Loucy (cell line): ENCODE data around the gene HOXA3.

Source experiments
- H2AFZ ChIP-seq: fragments of 200-600 bp; sonication (generic); 2 replicates; pipeline ENCODE4 v1.6.0; 2016; ENCODE audit warnings: antibody characterized with exemption, mild to moderate bottlenecking, low read length, moderate library complexity
- H3F3A ChIP-seq: fragments of 200-600 bp; 2 replicates; pipeline ENCODE4 v1.6.0; 2016; ENCODE audit warnings: antibody characterized with exemption, low read depth, mild to moderate bottlenecking
- H3K27me3 ChIP-seq: fragments of 200-600 bp; sonication (generic); 2 replicates; pipeline ENCODE4 v1.6.1; 2014; ENCODE audit warnings: low read length, mild to moderate bottlenecking; ENCODE audit not compliant: insufficient read depth, poor library complexity, severe bottlenecking
- H3K36me3 ChIP-seq: fragments of 200-600 bp; sonication (generic); 2 replicates; pipeline ENCODE4 v1.6.1; 2016; ENCODE audit warnings: low read length; ENCODE audit not compliant: insufficient read depth
- H3K4me1 ChIP-seq: fragments of 200-600 bp; sonication (generic); 2 replicates; pipeline ENCODE4 v1.5.1; 2014; ENCODE audit warnings: low read length, mild to moderate bottlenecking; ENCODE audit not compliant: insufficient read depth, poor library complexity, severe bottlenecking
- H3K4me2 ChIP-seq: fragments of 200-600 bp; sonication (generic); 2 replicates; pipeline ENCODE4 v1.6.0; 2014; ENCODE audit warnings: antibody characterized with exemption, low read length, low read depth, mild to moderate bottlenecking; ENCODE audit not compliant: poor library complexity, severe bottlenecking
- H3K4me3 ChIP-seq: fragments of 200-600 bp; sonication (generic); 2 replicates; pipeline ENCODE4 v1.5.1; 2014; ENCODE audit warnings: low read length, mild to moderate bottlenecking, mixed read lengths; ENCODE audit not compliant: poor library complexity, severe bottlenecking
- H3K79me2 ChIP-seq: fragments of 200-600 bp; sonication (generic); 2 replicates; pipeline ENCODE4 v1.6.1; 2014; ENCODE audit warnings: low read length; ENCODE audit not compliant: insufficient read depth
- H3K9ac ChIP-seq: fragments of 200-600 bp; sonication (generic); 2 replicates; pipeline ENCODE4 v1.6.0; 2014; ENCODE audit warnings: mild to moderate bottlenecking, low read depth, low read length, moderate library complexity; ENCODE audit not compliant: poor library complexity, severe bottlenecking
- H3K9me2 ChIP-seq: fragments of 200-600 bp; sonication (generic); replicated peaks from 2 replicates; pipeline ENCODE4 v1.6.1; 2016; ENCODE audit warnings: low read depth, low read length, mixed read lengths
- H3K9me3 ChIP-seq: fragments of 200-600 bp; sonication (generic); 2 replicates; pipeline ENCODE4 v1.6.1; 2014; ENCODE audit warnings: mild to moderate bottlenecking, antibody characterized with exemption, low read length, low read depth; ENCODE audit not compliant: insufficient read depth
- H4K20me1 ChIP-seq: fragments of 200-600 bp; sonication (generic); 2 replicates; pipeline ENCODE4 v1.6.0; 2014; ENCODE audit warnings: antibody characterized with exemption, low read length, mild to moderate bottlenecking; ENCODE audit not compliant: insufficient read depth, poor library complexity, severe bottlenecking
- EZH2phosphoT487 ChIP-seq: fragments of 200-600 bp; IDR thresholded peaks from 2 replicates; pipeline ENCODE4 v1.6.1; 2018; ENCODE audit warnings: antibody characterized with exemption, mild to moderate bottlenecking, moderate library complexity, borderline replicate concordance
- TF ChIP-seq, protein P1 (sequence below): fragments of 200-600 bp; sonication (generic); conservative IDR thresholded peaks from 2 replicates; pipeline ENCODE4 v1.5.1; 2014; ENCODE audit warnings: mild to moderate bottlenecking, antibody characterized with exemption, low read length

HOXA3 gene

GRCh38 chr7:27118580-27118979 is 33.8 kb downstream of the HOXA3 start:
- H3K9ac ChIP-seq, result no peak overlapping the region
- H3K9me3 ChIP-seq, result no peaks in the 10 kb centered on the region
- peaks cover 95% of the 10 kb centered on the region for H3K79me2 ChIP-seq
- H4K20me1 ChIP-seq, result peaks cover 48% of the 10 kb centered on the region
- no peak for TF ChIP-seq EZH2phosphoT487
- TF ChIP-seq, protein P1, sequence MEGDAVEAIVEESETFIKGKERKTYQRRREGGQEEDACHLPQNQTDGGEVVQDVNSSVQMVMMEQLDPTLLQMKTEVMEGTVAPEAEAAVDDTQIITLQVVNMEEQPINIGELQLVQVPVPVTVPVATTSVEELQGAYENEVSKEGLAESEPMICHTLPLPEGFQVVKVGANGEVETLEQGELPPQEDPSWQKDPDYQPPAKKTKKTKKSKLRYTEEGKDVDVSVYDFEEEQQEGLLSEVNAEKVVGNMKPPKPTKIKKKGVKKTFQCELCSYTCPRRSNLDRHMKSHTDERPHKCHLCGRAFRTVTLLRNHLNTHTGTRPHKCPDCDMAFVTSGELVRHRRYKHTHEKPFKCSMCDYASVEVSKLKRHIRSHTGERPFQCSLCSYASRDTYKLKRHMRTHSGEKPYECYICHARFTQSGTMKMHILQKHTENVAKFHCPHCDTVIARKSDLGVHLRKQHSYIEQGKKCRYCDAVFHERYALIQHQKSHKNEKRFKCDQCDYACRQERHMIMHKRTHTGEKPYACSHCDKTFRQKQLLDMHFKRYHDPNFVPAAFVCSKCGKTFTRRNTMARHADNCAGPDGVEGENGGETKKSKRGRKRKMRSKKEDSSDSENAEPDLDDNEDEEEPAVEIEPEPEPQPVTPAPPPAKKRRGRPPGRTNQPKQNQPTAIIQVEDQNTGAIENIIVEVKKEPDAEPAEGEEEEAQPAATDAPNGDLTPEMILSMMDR, result no peak
- peaks cover 90% of the 10 kb centered on the region; the same call in 1 of the 2 replicates for H3K36me3 ChIP-seq
- no peaks in the 10 kb centered on the region for H3F3A ChIP-seq
- no peaks in the 10 kb centered on the region for H3K9me2 ChIP-seq
- H2AFZ ChIP-seq, result no peak overlapping the region
- no peaks in the 10 kb centered on the region for H3K27me3 ChIP-seq
- no peak overlapping the region for H3K4me3 ChIP-seq
- H3K4me2 ChIP-seq, result no peak overlapping the region
- H3K4me1 ChIP-seq, result no peaks in the 10 kb centered on the region

GRCh38 chr7:27117887-27118491 is 34.4 kb downstream of the HOXA3 start:
- no peak overlapping the region for H2AFZ ChIP-seq
- H3K9me2 ChIP-seq, result no peaks in the 10 kb centered on the region
- no peak overlapping the region for H3K9ac ChIP-seq
- no peak overlapping the region for H3K4me2 ChIP-seq
- peaks cover 51% of the 10 kb centered on the region for H4K20me1 ChIP-seq
- H3K27me3 ChIP-seq, result no peaks in the 10 kb centered on the region
- TF ChIP-seq, protein P1, result no peak
- TF ChIP-seq EZH2phosphoT487, result no peak
- no peaks in the 10 kb centered on the region for H3F3A ChIP-seq
- H3K9me3 ChIP-seq, result no peaks in the 10 kb centered on the region
- H3K4me3 ChIP-seq, result no peak overlapping the region
- no peaks in the 10 kb centered on the region for H3K4me1 ChIP-seq
- H3K36me3 ChIP-seq, result peaks cover 89% of the 10 kb centered on the region; the same call in 1 of the 2 replicates
- H3K79me2 ChIP-seq, result peaks cover 94% of the 10 kb centered on the region

GRCh38 chr7:27116962-27117886 is 35.2 kb downstream of the HOXA3 start:
- Histone ChIP-seq H4K20me1 (peaks cover 53% of the 10 kb centered on the region), H3K36me3 (peaks cover 89% of the 10 kb centered on the region; the same call in 1 of the 2 replicates), H3K4me2 (no peak overlapping the region), H2AFZ (no peak overlapping the region), H3F3A (no peaks in the 10 kb centered on the region), H3K4me1 (no peaks in the 10 kb centered on the region), H3K9me2 (no peaks in the 10 kb centered on the region), H3K79me2 (peaks cover 94% of the 10 kb centered on the region), H3K4me3 (no peak overlapping the region), H3K9me3 (no peaks in the 10 kb centered on the region), H3K9ac (no peak overlapping the region), H3K27me3 (no peaks in the 10 kb centered on the region)
- TF ChIP-seq, protein P1, result no peak
- no peak for TF ChIP-seq EZH2phosphoT487
